ENCODE data around the gene TRABD.

Gene TRABD

GRCh38 chr22:50246242-50247175, 60.8 kb downstream of the TRABD start:
- no peak for FAIRE-seq

GRCh38 chr22:50247748-50248147, 62.0 kb downstream of the TRABD start:
- FAIRE-seq = no peak

DNA sequence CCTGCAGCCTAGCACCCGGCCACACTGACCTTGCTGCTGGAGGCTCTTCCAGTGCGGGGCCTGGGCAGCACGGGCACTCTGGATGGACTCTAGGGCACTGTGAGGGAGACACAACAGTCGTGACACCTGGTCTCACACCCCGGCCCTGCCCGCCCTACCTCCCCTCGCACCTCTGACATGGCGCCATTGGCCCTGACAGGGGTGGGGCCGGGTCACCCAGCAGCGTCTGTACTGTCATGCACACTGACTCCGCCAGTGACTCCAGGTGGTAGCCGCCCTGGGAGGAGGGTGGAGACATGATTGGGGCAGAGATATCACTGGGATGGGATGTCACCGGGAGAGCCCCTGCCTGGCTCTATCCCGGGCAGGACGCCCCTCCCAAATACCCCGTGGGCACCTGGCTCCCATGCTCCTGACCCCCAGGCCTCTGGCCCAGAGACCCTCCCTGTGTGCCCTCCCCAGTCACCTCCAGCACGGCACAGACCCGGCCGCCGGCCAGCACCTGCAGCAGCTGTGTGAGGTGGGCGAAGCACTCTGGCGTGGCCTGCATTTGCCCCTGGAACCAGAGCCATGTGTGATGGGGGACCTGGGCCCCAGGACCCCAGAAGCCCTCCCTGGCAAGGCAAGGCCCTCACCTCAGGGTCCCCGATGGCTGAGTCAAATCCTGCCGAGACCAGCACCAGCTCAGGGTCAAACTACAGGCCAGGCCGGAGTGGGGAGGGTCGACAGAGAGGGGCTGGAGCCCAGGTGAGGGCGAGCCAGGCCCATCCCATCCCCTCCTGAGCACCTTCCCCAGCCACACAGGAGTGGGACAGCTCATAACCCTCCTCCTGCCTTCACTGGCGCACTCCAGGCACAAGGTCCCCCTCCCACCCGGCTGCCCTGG, 62.7 kb downstream of the TRABD start:
- FAIRE-seq = no peak
